Smooth muscle cell (in vitro differentiated cells): ENCODE measurements around the gene APOO. TPM values are rescaled to one million over a fixed set of nuclear protein-coding genes. Genes with fewer than 3 reads are reported as not detected.

Source experiments
- DNase-seq: peaks from one replicate; lab custom pipeline; 2025; ENCODE audit not compliant: unreplicated experiment; lab: John Stamatoyannopoulos, UW
- H2AFZ ChIP-seq: fragments of 200-600 bp; sonication (generic); 2 replicates; pipeline ENCODE4 v1.6.0; 2016; ENCODE audit warnings: antibody characterized with exemption, low read depth, mild to moderate bottlenecking
- H3F3A ChIP-seq: fragments of 200-600 bp; sonication (generic); 2 replicates; pipeline ENCODE4 v1.6.0; 2017; ENCODE audit warnings: antibody characterized with exemption, low read depth
- H3K27ac ChIP-seq: fragments of 200-600 bp; sonication (generic); 2 replicates; pipeline ENCODE4 v1.5.1; 2016; ENCODE audit warnings: low read depth, mild to moderate bottlenecking
- H3K27me3 ChIP-seq: fragments of 200-600 bp; sonication (generic); 2 replicates; pipeline ENCODE4 v1.6.1; 2016; ENCODE audit warnings: low read depth, mild to moderate bottlenecking
- H3K36me3 ChIP-seq: fragments of 200-600 bp; sonication (generic); 2 replicates; pipeline ENCODE4 v1.5.1; 2016; ENCODE audit warnings: low read depth
- H3K4me1 ChIP-seq: fragments of 200-600 bp; sonication (generic); 2 replicates; pipeline ENCODE4 v1.5.1; 2016; ENCODE audit warnings: low read depth
- H3K4me2 ChIP-seq: fragments of 200-600 bp; sonication (generic); 2 replicates; pipeline ENCODE4 v1.6.0; 2016; ENCODE audit warnings: mild to moderate bottlenecking
- H3K4me3 ChIP-seq: fragments of 200-600 bp; sonication (generic); 2 replicates; pipeline ENCODE4 v1.5.1; 2016; ENCODE audit warnings: mild to moderate bottlenecking
- H3K79me2 ChIP-seq: fragments of 200-600 bp; sonication (generic); 2 replicates; pipeline ENCODE4 v1.6.0; 2016; ENCODE audit warnings: low read depth, mild to moderate bottlenecking
- H3K9ac ChIP-seq: fragments of 200-600 bp; sonication (generic); 2 replicates; pipeline ENCODE4 v1.6.0; 2016; ENCODE audit warnings: low read depth
- H3K9me3 ChIP-seq: fragments of 200-600 bp; sonication (generic); replicated peaks from 2 replicates; pipeline ENCODE4 v1.5.1; 2016; ENCODE audit warnings: low read depth
- H4K20me1 ChIP-seq: fragments of 200-600 bp; sonication (generic); 2 replicates; pipeline ENCODE4 v1.6.0; 2016; ENCODE audit warnings: low read depth
- whole genome bisulfite sequencing: methylation state at CpG from one replicate; pipeline ENCODE4 v1.1.7; 2016; ENCODE audit warnings: low lambda C conversion rate; 5-methylcytosine and 5-hydroxymethylcytosine counted together
- polyA plus RNA-seq: library from polyadenylated mRNA; unstranded; fragments of >200 nt; fragmentation: Nextera tagmentation; extraction: Ambion mirVana; gene quantifications from 2 replicates; pipeline ENCODE4 v1.2.1, GENCODE V29; 2016
- total RNA-seq: library from RNA; depleted of rRNA; stranded (reverse); fragments of >200 nt; gene quantifications from 2 replicates; pipeline ENCODE4 v1.2.3, GENCODE V29; 2014
- TF ChIP-seq, protein P1 (sequence below): fragments of 200-600 bp; sonication (generic); IDR thresholded peaks from 2 replicates; pipeline ENCODE4 v1.5.1; 2017; ENCODE audit warnings: borderline replicate concordance, mild to moderate bottlenecking, antibody characterized with exemption; ENCODE audit not compliant: insufficient read depth, poor library complexity, severe bottlenecking

APOO gene
- total and polyA plus RNA-seq, 2 experiments from 2014 or later: 38.7 to 54.3 TPM

DNA sequence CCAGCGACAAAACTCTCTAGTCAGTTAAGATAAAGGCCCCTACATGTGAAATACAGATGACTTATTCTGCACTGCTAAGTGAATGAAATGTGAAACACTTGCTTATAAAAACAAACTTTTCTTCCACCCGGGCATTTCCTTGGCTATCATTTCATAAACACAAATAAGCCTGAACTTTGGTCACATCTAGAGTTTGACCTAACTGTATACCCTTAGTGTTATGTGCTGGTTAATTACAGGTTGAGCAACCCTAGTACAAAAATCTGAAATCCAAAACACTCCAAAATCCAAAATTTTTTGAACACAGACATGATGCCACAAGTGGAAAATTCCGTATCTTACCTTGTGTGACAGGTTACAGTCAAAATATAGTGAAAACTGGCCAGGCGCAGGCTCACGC, 78.9 kb downstream of the APOO start:
- TF ChIP-seq, protein P1, sequence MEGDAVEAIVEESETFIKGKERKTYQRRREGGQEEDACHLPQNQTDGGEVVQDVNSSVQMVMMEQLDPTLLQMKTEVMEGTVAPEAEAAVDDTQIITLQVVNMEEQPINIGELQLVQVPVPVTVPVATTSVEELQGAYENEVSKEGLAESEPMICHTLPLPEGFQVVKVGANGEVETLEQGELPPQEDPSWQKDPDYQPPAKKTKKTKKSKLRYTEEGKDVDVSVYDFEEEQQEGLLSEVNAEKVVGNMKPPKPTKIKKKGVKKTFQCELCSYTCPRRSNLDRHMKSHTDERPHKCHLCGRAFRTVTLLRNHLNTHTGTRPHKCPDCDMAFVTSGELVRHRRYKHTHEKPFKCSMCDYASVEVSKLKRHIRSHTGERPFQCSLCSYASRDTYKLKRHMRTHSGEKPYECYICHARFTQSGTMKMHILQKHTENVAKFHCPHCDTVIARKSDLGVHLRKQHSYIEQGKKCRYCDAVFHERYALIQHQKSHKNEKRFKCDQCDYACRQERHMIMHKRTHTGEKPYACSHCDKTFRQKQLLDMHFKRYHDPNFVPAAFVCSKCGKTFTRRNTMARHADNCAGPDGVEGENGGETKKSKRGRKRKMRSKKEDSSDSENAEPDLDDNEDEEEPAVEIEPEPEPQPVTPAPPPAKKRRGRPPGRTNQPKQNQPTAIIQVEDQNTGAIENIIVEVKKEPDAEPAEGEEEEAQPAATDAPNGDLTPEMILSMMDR: no peak
- no peak overlapping the region for H3K9ac ChIP-seq
- no peaks in the 10 kb centered on the region for H3K36me3 ChIP-seq
- H3K27ac ChIP-seq: no peak overlapping the region
- no peaks in the 10 kb centered on the region for H4K20me1 ChIP-seq
- H3F3A ChIP-seq: no peaks in the 10 kb centered on the region
- no peaks in the 10 kb centered on the region for H3K4me1 ChIP-seq
- H3K79me2 ChIP-seq: no peaks in the 10 kb centered on the region
- no peaks in the 10 kb centered on the region for H3K9me3 ChIP-seq
- WGBS: 89% methylated on average over 5 of the region's 5 CpGs
- no peak overlapping the region for H3K4me3 ChIP-seq
- no peaks in the 10 kb centered on the region for H3K27me3 ChIP-seq
- no peak overlapping the region for H2AFZ ChIP-seq
- DNase-seq: no peak
- H3K4me2 ChIP-seq: no peak overlapping the region

DNA sequence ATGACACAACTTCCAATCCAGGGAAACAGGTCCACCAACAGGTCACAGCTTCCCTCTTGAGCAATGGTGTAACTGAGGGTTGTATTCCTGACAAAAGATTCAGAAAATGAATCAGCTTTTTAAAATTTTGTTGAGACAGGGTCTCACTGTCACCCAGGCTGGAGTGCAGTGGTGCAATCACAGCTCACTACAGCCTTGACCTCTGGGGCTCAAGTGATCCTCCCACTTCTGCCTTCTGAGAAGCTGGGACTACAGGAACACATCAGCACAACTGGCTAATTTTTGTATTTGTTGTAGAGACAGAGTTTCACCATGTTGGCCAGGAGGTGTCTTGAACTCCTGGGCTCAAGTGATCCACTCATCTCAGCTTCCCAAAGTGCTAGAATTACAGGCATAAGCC, 81.1 kb downstream of the APOO start:
- no peak overlapping the region for H3K27ac ChIP-seq
- DNase-seq: no peak

DNA sequence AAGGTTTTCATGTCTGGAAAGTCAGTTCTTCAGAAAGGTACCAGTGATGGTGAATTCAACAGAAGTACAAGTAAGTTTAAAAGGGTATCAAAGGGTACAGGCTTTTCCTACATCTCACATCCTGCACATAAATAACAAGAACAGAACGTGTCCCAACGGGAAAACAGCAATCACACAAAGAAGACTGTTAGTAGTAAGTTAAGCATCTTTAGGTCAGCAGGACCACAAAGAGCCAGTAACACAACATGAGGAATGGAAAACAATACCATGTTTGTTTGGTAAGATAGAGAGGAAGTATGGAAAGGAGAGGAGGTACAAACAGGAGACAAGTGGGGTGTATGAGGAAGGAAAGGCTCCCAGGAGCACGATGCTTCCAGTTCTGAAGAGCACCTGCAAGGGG, 81.5 kb downstream of the APOO start:
- 83% methylated on average over 3 of the region's 3 CpGs for WGBS
- H3K36me3 ChIP-seq: no peaks in the 10 kb centered on the region
- H3K4me1 ChIP-seq: no peaks in the 10 kb centered on the region
- DNase-seq: no peak
- no peaks in the 10 kb centered on the region for H3K27me3 ChIP-seq
- no peaks in the 10 kb centered on the region for H3K9me3 ChIP-seq
- TF ChIP-seq, protein P1: no peak
- H3K27ac ChIP-seq: no peak overlapping the region
- H2AFZ ChIP-seq: no peak overlapping the region
- no peaks in the 10 kb centered on the region for H3F3A ChIP-seq
- H4K20me1 ChIP-seq: no peaks in the 10 kb centered on the region
- H3K9ac ChIP-seq: no peak overlapping the region
- no peak overlapping the region for H3K4me3 ChIP-seq
- no peak overlapping the region for H3K4me2 ChIP-seq
- no peaks in the 10 kb centered on the region for H3K79me2 ChIP-seq

More for the DNA sequence above, 81.1 kb downstream of the APOO start:
- no peaks in the 10 kb centered on the region for H3K4me1 ChIP-seq
- H3K79me2 ChIP-seq: no peaks in the 10 kb centered on the region
- no peaks in the 10 kb centered on the region for H4K20me1 ChIP-seq
- TF ChIP-seq, protein P1: no peak
- H3K9ac ChIP-seq: no peak overlapping the region
- H3K4me2 ChIP-seq: no peak overlapping the region
- H3K9me3 ChIP-seq: no peaks in the 10 kb centered on the region
- H3K4me3 ChIP-seq: no peak overlapping the region
- H3F3A ChIP-seq: no peaks in the 10 kb centered on the region
- no peaks in the 10 kb centered on the region for H3K36me3 ChIP-seq
- H2AFZ ChIP-seq: no peak overlapping the region
- no peaks in the 10 kb centered on the region for H3K27me3 ChIP-seq

DNA sequence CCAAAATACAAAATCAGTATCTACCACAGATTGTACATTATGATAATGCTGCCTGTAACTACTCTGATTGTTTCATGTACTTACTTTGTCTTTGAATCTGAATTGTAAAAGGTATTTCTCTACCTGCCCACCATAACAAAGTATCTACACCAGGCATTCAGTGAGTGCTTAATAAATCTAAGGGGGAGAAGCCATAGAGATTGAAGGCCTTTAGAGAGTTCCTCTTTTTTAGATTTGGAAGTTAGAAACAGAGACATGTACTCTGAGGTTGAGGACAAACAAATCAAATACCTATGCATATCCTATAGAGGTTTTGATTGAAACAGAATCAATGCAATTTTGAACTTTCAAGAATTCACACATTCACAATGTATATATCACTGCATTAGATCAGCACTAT, 82.1 kb downstream of the APOO start:
- H3K79me2 ChIP-seq: no peaks in the 10 kb centered on the region
- H3K36me3 ChIP-seq: no peaks in the 10 kb centered on the region
- no peaks in the 10 kb centered on the region for H3K27me3 ChIP-seq
- H3F3A ChIP-seq: no peaks in the 10 kb centered on the region
- no peak for DNase-seq
- no peaks in the 10 kb centered on the region for H3K9me3 ChIP-seq
- no peak overlapping the region for H2AFZ ChIP-seq
- H3K4me1 ChIP-seq: no peaks in the 10 kb centered on the region
- no peak overlapping the region for H3K4me2 ChIP-seq
- no peak overlapping the region for H3K27ac ChIP-seq
- H3K9ac ChIP-seq: no peak overlapping the region
- TF ChIP-seq, protein P1: no peak
- no peak overlapping the region for H3K4me3 ChIP-seq
- no peaks in the 10 kb centered on the region for H4K20me1 ChIP-seq
